Kidney (tissue), 14 donors: Measurements from ENCODE around the gene ADAMTS17. TPM values are rescaled to one million over a fixed set of nuclear protein-coding genes. Genes with fewer than 3 reads are reported as not detected.

Experiments used
- DNase-seq, 5 donors: peaks; one replicate each; pipeline ENCODE4 v3.0.0-alpha.2; 2013 to 2020
- FAIRE-seq: peaks from 2 replicates; lab custom pipeline; 2012; peaks lifted over from hg19 to GRCh38; lab: Jason Lieb, UNC
- H3K27ac ChIP-seq, 2 donors: one replicate each; pipeline ENCODE4 v1.7.0; 2013; ENCODE audit warnings: low read depth in 2 of 2, low read length in 2 of 2, inconsistent platforms in 1 of 2
- H3K27me3 ChIP-seq: one replicate; pipeline ENCODE4 v1.7.1; 2013; ENCODE audit warnings: low read length, inconsistent platforms; ENCODE audit not compliant: control insufficient read depth, insufficient read depth
- H3K36me3 ChIP-seq, 3 donors: one replicate each; pipeline versions ENCODE4 v1.7.0 to v1.7.1; 2013; ENCODE audit warnings: low read length in 3 of 3, control low read depth in 1 of 3, inconsistent platforms in 1 of 3; ENCODE audit not compliant: insufficient read depth in 3 of 3, control insufficient read depth in 2 of 3
- H3K4me1 ChIP-seq, 3 donors: one replicate each; pipeline versions ENCODE4 v1.7.0 to v1.7.1; 2013; ENCODE audit warnings: low read length in 3 of 3, inconsistent platforms in 1 of 3, low read depth in 1 of 3; ENCODE audit not compliant: control insufficient read depth in 2 of 3, insufficient read depth in 2 of 3
- H3K4me3 ChIP-seq, 3 donors: one replicate each; pipeline versions ENCODE4 v1.7.0 to v1.8.1; 2013; ENCODE audit warnings: low read length in 3 of 3, control low read depth in 1 of 3, inconsistent platforms in 1 of 3
- H3K9ac ChIP-seq, 3 donors: one replicate each; pipeline versions ENCODE4 v1.7.0 to v1.7.1; 2013; ENCODE audit warnings: low read length in 3 of 3, control low read depth in 1 of 3, inconsistent platforms in 1 of 3
- H3K9me3 ChIP-seq, 3 donors: one replicate each; pipeline versions ENCODE4 v1.7.0 to v1.7.1; 2013; ENCODE audit warnings: low read length in 3 of 3, control low read depth in 1 of 3, inconsistent platforms in 1 of 3; ENCODE audit not compliant: control insufficient read depth in 2 of 3, insufficient read depth in 1 of 3
- CTCF ChIP-seq: IDR thresholded peaks from 3 replicates; pipeline ENCODE4 v1.5.1; 2012; ENCODE audit warnings: mild to moderate bottlenecking, moderate library complexity, borderline replicate concordance; ENCODE audit not compliant: insufficient read depth; ENCODE audit errors: extremely low read depth
- intact Hi-C: fragments of 100-400 bp; cut with DNase I; formaldehyde crosslinking; loops from one replicate; pipeline ENCODE4 v1.11.1; 2022
- polyA plus RNA-seq: library from polyadenylated mRNA; stranded (reverse); fragments of 350-450 nt; fragmentation: Illumina TruSeq; extraction: RNeasy Lipid Tissue Mini Kit (QIAGEN cat#74804); gene quantifications from one replicate; pipeline ENCODE4 v1.2.3, GENCODE V29; 2014; ENCODE audit warnings: low read depth, low replicate concordance; ENCODE audit not compliant: insufficient read depth
- total RNA-seq: library from RNA; stranded (reverse); fragmentation: NEBNext Ultra II Directional; extraction: Animal tissue kit (Norgen Biotek cat#: 25700); gene quantifications from one replicate; pipeline ENCODE4 v1.2.1, GENCODE V29; 2021
- donor health status: control.
- donor health status: control.
- donor health status: control.
- donor health status: control.
- donor health status: control.
- donor health status: DM: yes; HTN: yes; CAD: no.
- donor health status: Normal renal cell carcinoma (clear cell type).

ADAMTS17 gene
- total and polyA plus RNA-seq, 2 donors from 2014 or later = 1.7 to 2.2 TPM

- H3K9me3 ChIP-seq = peaks cover 0 to 24% (median 0%) of the 10 kb centered on the region in 3 donors
- FAIRE-seq (no peak), DNase-seq (peak in 1 of 5 donors; percentile 36)
- H3K27me3 ChIP-seq = no peaks in the 10 kb centered on the region
- H3K9ac ChIP-seq = no peak overlapping the region
- H3K36me3 ChIP-seq = no peaks in the 10 kb centered on the region
- no peak for TF ChIP-seq CTCF
- intact Hi-C loops = no loop called here
- H3K27ac ChIP-seq = no peak overlapping the region
- no peak overlapping the region for H3K4me3 ChIP-seq
- H3K4me1 ChIP-seq = peaks cover 0 to 2% (median 0%) of the 10 kb centered on the region in 3 donors
Observed at GRCh38 chr15:100171411-100171810, 170.4 kb downstream of the ADAMTS17 start.

- Histone ChIP-seq H3K9ac (no peak overlapping the region), H3K36me3 (no peaks in the 10 kb centered on the region), H3K27ac (no peak overlapping the region), H3K27me3 (no peaks in the 10 kb centered on the region), H3K4me1 (peaks cover 0 to 2% (median 0%) of the 10 kb centered on the region in 3 donors), H3K4me3 (no peak overlapping the region), H3K9me3 (peaks cover 0 to 24% (median 0%) of the 10 kb centered on the region in 3 donors)
- no peak for TF ChIP-seq CTCF
- no peak for DNase-seq
- FAIRE-seq = no peak
- intact Hi-C loops = no loop called here
Observed at GRCh38 chr15:100170291-100171210, 171.2 kb downstream of the ADAMTS17 start.

GRCh38 chr15:100169615-100170290, 172.0 kb downstream of the ADAMTS17 start:
- H3K4me3 ChIP-seq = no peak overlapping the region
- no peak for TF ChIP-seq CTCF
- no peaks in the 10 kb centered on the region for H3K36me3 ChIP-seq
- no peak overlapping the region for H3K9ac ChIP-seq
- intact Hi-C loops = no loop called here
- DNase-seq = no peak
- H3K9me3 ChIP-seq = peaks cover 0 to 24% (median 0%) of the 10 kb centered on the region in 3 donors
- H3K4me1 ChIP-seq = peaks cover 0 to 2% (median 0%) of the 10 kb centered on the region in 3 donors
- no peak overlapping the region for H3K27ac ChIP-seq
- H3K27me3 ChIP-seq = no peaks in the 10 kb centered on the region
- FAIRE-seq = no peak
